HUDEP-2 (cell line): ENCODE data around the gene PPP1R13L.
"Not testable (repeated sequence)": the region's sequence is repeated elsewhere in the genome, so short reads cannot be mapped to it uniquely, and the experiment has no call there.

ENCODE experiments used
- DNase-seq, 76 experiments: peaks; one replicate each; lab custom pipeline; 2025; ENCODE audit not compliant: unreplicated experiment in 76 of 76; lab: John Stamatoyannopoulos, UW

PPP1R13L gene

GRCh38 chr19:45432543-45432942 lies 27.7 kb upstream of the PPP1R13L start:
- not testable (repeated sequence) for DNase-seq

GRCh38 chr19:45431008-45431407 lies 26.1 kb upstream of the PPP1R13L start:
- not testable (repeated sequence) for DNase-seq

GRCh38 chr19:45429896-45430295 lies 25.0 kb upstream of the PPP1R13L start:
- DNase-seq: not testable (repeated sequence)

GRCh38 chr19:45428384-45429231 lies 23.7 kb upstream of the PPP1R13L start:
- DNase-seq: peak in 3 of 76 experiments; percentile 13 to 41 (median 20)

- peak in 62 of 76 experiments; percentile 36 to 94 (median 59) for DNase-seq
Observed at GRCh38 chr19:45424191-45425058, 19.6 kb upstream of the PPP1R13L start.

GRCh38 chr19:45423589-45424190 lies 18.8 kb upstream of the PPP1R13L start, which contains the start of gene ERCC1:
ERCC1 (minus strand) TSS chr19:45423917; CDS start chr19:45423374, 543 bp downstream.
- DNase-seq: peak in 75 of 76 experiments; percentile 89 to 100 (median 98)

GRCh38 chr19:45423033-45423588 lies 18.2 kb upstream of the PPP1R13L start:
- no peak for DNase-seq

- DNase-seq: no peak
Observed at GRCh38 chr19:45421947-45422498, 17.2 kb upstream of the PPP1R13L start.

GRCh38 chr19:45420871-45421270 lies 16.0 kb upstream of the PPP1R13L start:
- DNase-seq: no peak

GRCh38 chr19:45420356-45420755 lies 15.5 kb upstream of the PPP1R13L start:
- DNase-seq: no peak

- DNase-seq: no peak
Observed at GRCh38 chr19:45419895-45420294, 15.0 kb upstream of the PPP1R13L start.

- no peak for DNase-seq
Observed at GRCh38 chr19:45419396-45419795, 14.5 kb upstream of the PPP1R13L start.

GRCh38 chr19:45418802-45419201 lies 13.9 kb upstream of the PPP1R13L start:
- no peak for DNase-seq

GRCh38 chr19:45417151-45417550 lies 12.3 kb upstream of the PPP1R13L start:
- DNase-seq: no peak

GRCh38 chr19:45414468-45414867 lies 9.6 kb upstream of the PPP1R13L start:
- no peak for DNase-seq

GRCh38 chr19:45413497-45413896 lies 8.6 kb upstream of the PPP1R13L start:
- no peak for DNase-seq

- DNase-seq: not testable (repeated sequence)
Observed at GRCh38 chr19:45410330-45410729, 5.5 kb upstream of the PPP1R13L start.

- no peak for DNase-seq
Observed at GRCh38 chr19:45409557-45409920, 4.7 kb upstream of the PPP1R13L start.

GRCh38 chr19:45408830-45409556 lies 4.1 kb upstream of the PPP1R13L start:
- no peak for DNase-seq

GRCh38 chr19:45408121-45408520 lies 3.3 kb upstream of the PPP1R13L start:
- DNase-seq: no peak
